Effector memory CD4-positive, alpha-beta T cell (primary cell): Measurements from ENCODE around the gene CDC42EP1.
"Not testable (repeated sequence)": the region's sequence is repeated elsewhere in the genome, so short reads cannot be mapped to it uniquely, and the experiment has no call there.

ENCODE experiments used
- DNase-seq, 3 donors: peaks; one replicate each; pipeline ENCODE4 v3.0.0-alpha.2; 2020
- H3K27ac ChIP-seq: 2 replicates; pipeline ENCODE4 v1.7.0; 2013; ENCODE audit warnings: mild to moderate bottlenecking, low read length, moderate library complexity; ENCODE audit not compliant: insufficient read depth, poor library complexity, severe bottlenecking
- H3K27me3 ChIP-seq: replicated peaks from 2 replicates; pipeline ENCODE4 v1.7.0; 2013; ENCODE audit warnings: mild to moderate bottlenecking, low read length; ENCODE audit not compliant: insufficient read depth, control insufficient read depth, poor library complexity, severe bottlenecking
- H3K36me3 ChIP-seq: 2 replicates; pipeline ENCODE4 v1.7.0; 2013; ENCODE audit warnings: mild to moderate bottlenecking, low read length, moderate library complexity; ENCODE audit not compliant: control insufficient read depth, insufficient read depth
- H3K4me1 ChIP-seq: 2 replicates; pipeline ENCODE4 v1.7.0; 2013; ENCODE audit warnings: low read length, mild to moderate bottlenecking; ENCODE audit not compliant: control insufficient read depth, insufficient read depth, poor library complexity, severe bottlenecking
- H3K4me3 ChIP-seq: 2 replicates; pipeline ENCODE4 v1.7.0; 2013; ENCODE audit warnings: low read length, low read depth, mild to moderate bottlenecking; ENCODE audit not compliant: insufficient read depth, poor library complexity, severe bottlenecking
- H3K9me3 ChIP-seq: 2 replicates; pipeline ENCODE4 v1.7.0; 2013; ENCODE audit warnings: mild to moderate bottlenecking, low read length, moderate library complexity; ENCODE audit not compliant: control insufficient read depth

CDC42EP1 gene

DNA sequence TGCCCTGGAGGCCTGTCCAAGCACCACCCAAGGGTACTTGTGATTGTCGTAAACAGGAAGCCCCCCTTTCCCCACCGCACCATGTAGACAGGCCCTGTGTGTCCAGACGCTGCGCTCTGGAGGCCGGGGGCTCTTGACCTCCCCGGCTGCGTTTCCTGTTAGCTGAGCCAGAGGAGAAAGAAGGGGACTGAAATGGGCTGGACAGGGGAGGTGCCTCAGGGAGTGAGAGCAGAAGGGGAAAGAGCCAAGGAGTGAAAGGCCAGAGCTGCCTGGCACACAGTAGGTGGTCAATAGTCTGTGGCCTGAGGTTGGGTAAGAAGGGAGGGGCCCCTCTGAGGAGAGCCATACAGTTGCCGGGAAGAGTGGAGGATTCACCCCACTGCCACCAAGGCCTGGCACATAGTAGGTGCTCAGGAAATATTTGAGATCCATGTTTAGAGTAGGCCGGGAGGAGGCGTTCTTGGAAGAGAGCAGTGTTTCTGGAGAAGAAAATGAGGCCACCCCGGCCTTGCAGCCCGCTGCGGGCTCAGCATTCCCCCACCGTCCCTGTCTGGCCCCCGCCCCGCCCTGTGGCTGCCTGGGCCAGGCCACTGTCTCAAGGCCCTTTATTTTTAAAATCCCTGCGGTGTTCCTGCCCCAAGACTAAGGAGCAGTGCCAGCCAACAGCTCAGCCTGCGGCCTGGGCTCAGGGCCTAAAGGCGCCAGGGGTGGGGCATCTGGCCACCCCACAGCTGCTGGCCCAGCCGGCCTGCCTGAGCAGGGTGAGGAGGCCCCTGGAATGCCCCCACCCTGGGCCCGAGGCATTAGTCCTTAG lies 13.6 kb upstream of the CDC42EP1 start:
- no peaks in the 10 kb centered on the region for H3K36me3 ChIP-seq
- no peak overlapping the region for H3K4me3 ChIP-seq
- no peaks in the 10 kb centered on the region for H3K9me3 ChIP-seq
- no peaks in the 10 kb centered on the region for H3K27me3 ChIP-seq
- DNase-seq: no peak
- H3K4me1 ChIP-seq: peaks cover 15% of the 10 kb centered on the region
- no peak overlapping the region for H3K27ac ChIP-seq

DNA sequence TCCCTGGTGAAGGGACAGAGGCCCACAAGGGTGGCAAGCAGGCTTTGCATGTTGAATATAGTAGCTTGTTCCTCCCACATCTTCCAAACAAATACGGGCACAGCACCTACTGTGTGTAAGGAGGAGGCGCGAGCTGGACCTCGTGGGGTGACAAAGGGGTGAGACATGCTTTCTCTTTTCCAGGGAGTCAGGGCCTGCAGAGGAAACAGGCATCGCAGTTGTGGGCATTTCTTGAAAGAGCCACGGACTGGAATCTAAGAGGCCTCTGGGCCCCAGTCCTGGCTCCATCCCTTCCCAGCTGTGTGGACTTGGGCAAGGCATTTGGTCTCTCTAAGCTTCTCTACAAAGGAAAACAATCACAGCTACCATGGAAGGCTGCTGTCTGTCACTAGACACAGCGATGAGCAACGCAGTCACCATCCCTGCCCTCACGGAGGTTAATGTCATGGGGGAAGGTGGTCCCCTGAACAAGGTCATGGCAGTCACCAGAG lies 13.0 kb upstream of the CDC42EP1 start:
- no peaks in the 10 kb centered on the region for H3K36me3 ChIP-seq
- H3K4me3 ChIP-seq: no peak overlapping the region
- H3K27me3 ChIP-seq: no peaks in the 10 kb centered on the region
- H3K9me3 ChIP-seq: no peaks in the 10 kb centered on the region
- peaks cover 10% of the 10 kb centered on the region for H3K4me1 ChIP-seq
- no peak overlapping the region for H3K27ac ChIP-seq
- no peak for DNase-seq

DNA sequence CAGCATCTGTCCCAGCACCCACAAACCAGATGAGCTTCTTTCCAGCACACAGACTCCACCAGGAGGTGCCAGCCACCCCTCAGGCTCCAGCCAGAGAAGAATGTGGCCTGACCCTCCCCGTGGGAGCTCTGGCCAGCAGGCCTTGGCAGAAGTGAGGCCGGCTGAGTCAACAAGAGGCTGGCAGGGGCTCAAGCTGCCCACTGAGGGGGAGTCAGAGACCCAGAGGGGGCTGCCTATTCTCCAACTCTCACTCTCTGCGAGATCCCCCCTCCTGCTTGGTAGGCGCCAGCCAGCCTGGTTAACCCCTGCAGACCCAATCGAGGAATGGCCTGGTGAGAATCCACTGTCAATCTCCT lies 10.6 kb upstream of the CDC42EP1 start:
- Histone ChIP-seq H3K9me3 (no peaks in the 10 kb centered on the region), H3K4me1 (peaks cover 10% of the 10 kb centered on the region), H3K4me3 (no peak overlapping the region), H3K36me3 (no peaks in the 10 kb centered on the region), H3K27me3 (no peaks in the 10 kb centered on the region), H3K27ac (no peak overlapping the region)
- DNase-seq: no peak

GRCh38 chr22:37550921-37551320 lies 9.4 kb upstream of the CDC42EP1 start:
- not testable (repeated sequence) for H3K27me3 ChIP-seq, H3K4me1 ChIP-seq, H3K27ac ChIP-seq, H3K9me3 ChIP-seq, H3K36me3 ChIP-seq, DNase-seq, H3K4me3 ChIP-seq

DNA sequence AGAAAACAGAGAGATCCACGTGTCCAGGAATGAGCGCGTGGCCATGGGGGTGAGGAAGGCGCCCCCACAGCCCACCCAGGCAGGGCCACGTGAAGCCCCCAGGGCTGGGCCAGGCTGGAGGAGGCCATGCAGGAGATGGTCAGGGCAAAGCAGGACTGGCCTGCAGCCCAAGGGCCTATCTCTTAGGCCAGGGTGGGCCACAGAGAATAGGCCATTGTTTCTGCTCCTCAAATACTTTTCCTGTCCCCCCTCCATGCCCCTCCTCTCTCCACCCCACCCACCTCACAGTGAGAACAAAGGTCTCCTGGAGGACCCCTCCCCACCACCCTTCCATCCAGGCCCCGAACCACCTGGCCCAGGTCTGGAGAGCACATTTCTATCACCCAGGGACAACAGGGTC lies 8.3 kb upstream of the CDC42EP1 start:
- H3K36me3 ChIP-seq: no peaks in the 10 kb centered on the region
- no peak overlapping the region for H3K27ac ChIP-seq
- no peak overlapping the region for H3K4me3 ChIP-seq
- no peaks in the 10 kb centered on the region for H3K27me3 ChIP-seq
- no peak for DNase-seq
- no peaks in the 10 kb centered on the region for H3K9me3 ChIP-seq
- no peaks in the 10 kb centered on the region for H3K4me1 ChIP-seq

DNA sequence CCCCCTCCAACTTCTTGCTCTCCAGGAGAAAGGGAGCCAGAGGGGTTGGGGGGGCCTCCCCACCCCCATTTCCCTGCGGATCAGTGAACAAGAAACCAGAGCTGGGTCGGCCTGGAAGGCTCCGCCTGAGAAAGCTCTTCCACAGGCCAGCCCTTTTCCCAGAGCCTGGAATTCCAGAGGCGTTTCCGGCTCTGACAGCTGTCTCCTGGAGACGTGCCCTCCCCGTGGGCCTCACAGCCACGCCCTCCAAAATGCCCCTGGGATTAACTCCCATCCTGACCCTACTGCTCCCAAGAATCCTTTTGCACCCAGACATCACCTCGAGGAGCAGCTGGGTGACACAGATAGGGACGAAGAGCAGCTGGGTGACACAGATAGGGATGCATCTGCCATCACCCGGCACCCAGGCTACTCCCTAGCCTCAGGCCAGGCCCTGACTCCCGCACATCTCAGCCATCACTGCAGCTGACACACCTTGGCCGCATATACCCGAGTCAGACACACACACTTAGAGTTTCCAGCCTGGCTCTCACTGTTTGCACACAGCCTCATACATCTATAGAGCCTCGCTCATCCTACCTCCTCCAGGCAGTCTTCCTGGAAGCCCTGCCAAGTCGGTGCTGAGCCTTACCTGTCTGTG lies 7.6 kb upstream of the CDC42EP1 start:
- DNase-seq: no peak
- H3K27ac ChIP-seq: no peak overlapping the region

GRCh38 chr22:37553725-37554124 lies 6.6 kb upstream of the CDC42EP1 start:
- H3K36me3 ChIP-seq: no peaks in the 10 kb centered on the region
- H3K4me3 ChIP-seq: no peak overlapping the region
- H3K4me1 ChIP-seq: no peaks in the 10 kb centered on the region
- no peak overlapping the region for H3K27ac ChIP-seq
- H3K27me3 ChIP-seq: no peaks in the 10 kb centered on the region
- H3K9me3 ChIP-seq: no peaks in the 10 kb centered on the region
- no peak for DNase-seq

More for the DNA sequence above, 7.6 kb upstream of the CDC42EP1 start:
- Histone ChIP-seq H3K4me1 (no peaks in the 10 kb centered on the region), H3K4me3 (no peak overlapping the region), H3K9me3 (no peaks in the 10 kb centered on the region), H3K36me3 (no peaks in the 10 kb centered on the region), H3K27me3 (no peaks in the 10 kb centered on the region)

- no peak for DNase-seq
These were observed 5.3 kb upstream of the CDC42EP1 start for GRCh38 chr22:37555029-37555428.

DNA sequence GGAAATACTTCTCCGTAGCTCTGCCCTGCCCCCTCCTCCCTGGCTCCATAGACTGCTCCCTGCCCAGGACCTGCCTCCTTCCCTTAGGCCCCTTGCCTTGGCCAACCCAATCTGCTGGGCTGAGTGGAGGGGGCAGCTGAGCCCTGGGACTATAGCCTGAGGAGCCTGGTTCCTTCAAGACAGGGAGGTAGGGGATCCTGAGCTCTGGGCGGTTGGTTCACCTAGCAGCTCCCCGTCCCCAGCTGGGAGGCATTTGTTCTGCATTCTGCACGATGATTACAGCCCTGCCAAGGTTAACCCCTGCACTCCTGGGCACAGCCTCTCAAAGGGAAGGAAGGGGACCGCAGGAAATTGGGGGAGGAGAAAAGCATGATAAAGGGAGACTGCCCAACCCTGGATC lies 3.6 kb upstream of the CDC42EP1 start:
- Histone ChIP-seq H3K4me3 (no peak overlapping the region), H3K27ac (no peak overlapping the region), H3K36me3 (no peaks in the 10 kb centered on the region), H3K9me3 (no peaks in the 10 kb centered on the region), H3K27me3 (peaks cover 16% of the 10 kb centered on the region), H3K4me1 (peaks cover 15% of the 10 kb centered on the region)
- no peak for DNase-seq

More at GRCh38 chr22:37555029-37555428, 5.3 kb upstream of the CDC42EP1 start:
- Histone ChIP-seq H3K4me1 (peaks cover 2% of the 10 kb centered on the region), H3K27me3 (peaks cover 2% of the 10 kb centered on the region), H3K9me3 (no peaks in the 10 kb centered on the region), H3K36me3 (no peaks in the 10 kb centered on the region), H3K27ac (no peak overlapping the region), H3K4me3 (no peak overlapping the region)

DNA sequence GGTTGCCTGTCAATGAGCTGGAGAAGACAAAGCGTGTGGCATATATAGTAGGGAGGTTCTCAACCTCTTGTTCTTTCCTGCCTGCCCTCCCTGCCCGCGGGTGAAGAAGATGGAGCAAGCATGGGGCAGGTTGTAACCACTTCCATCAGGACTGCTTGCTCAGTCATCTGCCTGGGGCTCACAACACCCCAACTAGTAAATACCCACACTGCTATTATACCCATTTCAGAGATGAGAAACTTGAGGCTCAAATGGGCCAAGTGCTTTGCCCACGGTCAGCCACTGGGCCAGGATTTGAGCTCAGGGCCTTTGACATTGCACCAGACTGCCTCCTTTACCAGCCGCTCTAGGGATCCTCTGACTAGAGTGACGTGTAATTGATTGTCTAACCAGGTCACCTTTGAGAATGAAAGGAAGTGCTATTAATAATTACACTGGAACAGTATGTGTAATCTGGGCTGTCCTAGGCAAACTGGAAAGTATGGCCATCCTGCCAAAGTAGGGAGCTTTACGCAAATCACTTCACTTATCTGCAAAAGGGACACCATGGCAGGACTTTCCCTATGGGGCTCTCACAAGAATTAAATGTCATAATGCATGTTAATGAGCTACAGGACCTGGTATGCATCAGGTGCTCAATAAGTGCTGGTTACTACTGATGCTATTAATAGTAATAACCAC lies 2.8 kb upstream of the CDC42EP1 start:
- DNase-seq: no peak
- peaks cover 22% of the 10 kb centered on the region for H3K4me1 ChIP-seq
- H3K27me3 ChIP-seq: peaks cover 23% of the 10 kb centered on the region
- H3K9me3 ChIP-seq: no peaks in the 10 kb centered on the region
- H3K27ac ChIP-seq: no peak overlapping the region
- H3K4me3 ChIP-seq: no peak overlapping the region
- H3K36me3 ChIP-seq: no peaks in the 10 kb centered on the region
